ENCODE measurements around the gene CDCP1. TPM values are rescaled to one million over a fixed set of nuclear protein-coding genes. Genes with fewer than 3 reads are reported as not detected.
"Not testable (repeated sequence)": the region's sequence is repeated elsewhere in the genome, so short reads cannot be mapped to it uniquely, and the experiment has no call there.

The CDCP1 gene
- total RNA-seq, 4 donors from 2014 or later = 14.7 to 35.9 (median 24.2) TPM

DNA sequence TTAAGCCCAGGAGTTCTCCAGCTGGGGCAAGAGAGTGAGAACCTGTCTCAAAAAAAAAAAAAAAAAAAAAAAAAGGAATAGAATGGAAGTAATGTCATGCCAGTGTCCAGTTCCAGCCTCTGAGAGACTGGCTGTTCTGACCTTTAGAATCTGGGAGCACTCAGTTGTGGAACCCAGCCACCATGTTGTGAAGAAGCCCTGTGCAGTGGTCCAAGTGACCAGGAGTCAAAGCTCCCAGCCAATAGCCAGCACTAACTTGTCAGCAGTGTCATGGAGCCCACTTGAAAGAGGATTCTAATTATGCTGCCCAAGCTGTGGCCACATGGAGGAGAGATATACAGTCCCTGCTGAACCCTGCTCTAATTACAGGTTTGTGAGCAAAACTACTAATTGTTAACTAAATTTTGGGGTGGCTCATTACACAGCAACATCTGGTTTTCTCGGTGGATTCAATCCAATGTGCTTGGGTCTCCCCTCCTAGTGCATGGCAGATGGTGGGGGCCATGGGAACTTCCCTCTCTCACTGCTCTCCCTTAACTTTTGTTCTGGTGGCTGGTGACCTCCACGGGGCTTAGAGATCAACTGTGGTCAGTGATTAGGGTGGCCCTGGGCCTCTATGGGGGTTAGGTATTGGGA lies 64.6 kb downstream of the CDCP1 start:
- Histone ChIP-seq H3K27me3 (no peaks in the 10 kb centered on the region), H3K4me1 (peaks cover 0 to 7% of the 10 kb centered on the region in 2 donors), H3K4me3 (replicated peaks in 1 of 3) (no peak overlapping the region), H3K9me3 (no peaks in the 10 kb centered on the region), H3K36me3 (peaks cover 4 to 6% of the 10 kb centered on the region in 2 donors), H3K27ac (no peak overlapping the region)
- DNase-seq = no peak
- 93 to 100% methylated on average over 2 of the region's 2 CpGs for WGBS, 2 donors
- intact Hi-C loops (cut with DNase I) = no loop called here
- TF ChIP-seq CTCF (IDR thresholded peaks at IDR 0.05) (no peak), POLR2A (IDR thresholded peaks at IDR 0.05) (no peak)

GRCh38 chr3:45080824-45081223 lies 65.4 kb downstream of the CDCP1 start:
- no peaks in the 10 kb centered on the region for H3K27me3 ChIP-seq
- H3K4me1 ChIP-seq = peaks cover 0 to 7% of the 10 kb centered on the region in 2 donors
- H3K9me3 ChIP-seq = no peaks in the 10 kb centered on the region
- intact Hi-C loops (cut with DNase I) = no loop called here
- no peak for TF ChIP-seq POLR2A (IDR thresholded peaks at IDR 0.05)
- 88 to 89% methylated on average over 1 of the region's 1 CpG for WGBS, 2 donors
- no peak overlapping the region for H3K27ac ChIP-seq
- no peak overlapping the region for H3K4me3 ChIP-seq (replicated peaks in 1 of 3)
- peaks cover 4 to 6% of the 10 kb centered on the region in 2 donors for H3K36me3 ChIP-seq
- DNase-seq = no peak

DNA sequence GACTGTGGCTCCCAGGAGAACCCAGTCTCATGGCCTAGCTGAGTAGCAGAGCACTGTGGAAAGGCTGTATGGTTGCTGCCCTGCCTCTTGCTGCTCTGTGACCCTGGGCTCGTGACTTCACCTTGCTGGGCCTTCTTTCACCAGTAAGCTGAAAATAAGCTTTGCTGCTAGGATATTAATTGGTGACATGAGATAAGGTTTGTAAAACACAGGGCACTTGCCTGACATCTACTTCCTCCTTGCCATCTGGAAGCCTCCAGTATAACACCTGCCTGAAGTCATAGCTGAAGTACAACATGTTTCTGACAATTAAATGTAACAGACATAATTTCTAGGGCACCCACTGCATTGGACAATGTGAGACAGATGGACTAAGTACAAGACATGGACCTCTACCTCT lies 66.5 kb downstream of the CDCP1 start:
- Histone ChIP-seq H3K27ac (no peak overlapping the region), H3K4me3 (replicated peaks in 1 of 3) (no peak overlapping the region), H3K9me3 (no peaks in the 10 kb centered on the region), H3K36me3 (no peaks in the 10 kb centered on the region), H3K4me1 (peaks cover 0 to 2% of the 10 kb centered on the region in 2 donors), H3K27me3 (no peaks in the 10 kb centered on the region)
- TF ChIP-seq POLR2A (IDR thresholded peaks at IDR 0.05) (no peak), CTCF (IDR thresholded peaks at IDR 0.05) (no peak)
- intact Hi-C loops (cut with DNase I) = no loop called here
- WGBS, 2 donors = 58 to 93% methylated on average over 1 of the region's 1 CpG
- DNase-seq = no peak

DNA sequence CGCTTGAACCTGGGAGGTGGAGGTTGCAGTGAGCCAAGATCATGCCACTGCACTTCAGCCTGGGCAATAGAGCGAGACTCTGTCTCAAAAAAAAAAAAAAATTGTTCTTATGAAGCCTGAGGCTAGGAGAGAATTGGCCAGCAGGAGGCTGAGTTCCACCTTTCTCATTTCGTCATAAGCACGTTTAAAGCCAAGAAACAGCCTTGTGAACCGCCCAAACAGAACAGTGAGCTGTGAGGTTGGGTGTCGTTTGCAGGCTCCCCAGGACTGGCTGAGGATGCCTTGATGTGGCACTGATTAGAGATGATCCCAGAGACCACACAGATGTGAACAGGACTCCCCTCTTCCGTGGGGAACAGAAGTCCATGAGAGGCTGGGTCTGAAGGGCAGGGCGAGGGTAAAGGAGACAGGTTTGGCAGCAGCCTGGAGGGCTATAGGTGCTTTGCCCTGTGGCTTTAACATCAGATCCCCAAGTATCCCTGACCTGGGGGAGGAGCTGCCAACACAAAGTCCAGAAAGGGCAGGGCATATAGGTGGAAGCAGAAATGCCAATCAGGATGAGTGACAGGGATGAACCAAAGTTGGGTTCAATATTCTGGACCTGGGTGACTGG lies 67.2 kb downstream of the CDCP1 start:
- TF ChIP-seq CTCF (IDR thresholded peaks at IDR 0.05) (no peak), POLR2A (IDR thresholded peaks at IDR 0.05) (no peak)
- intact Hi-C loops (cut with DNase I) = no loop called here
- H3K9me3 ChIP-seq = no peaks in the 10 kb centered on the region
- H3K27ac ChIP-seq = no peak overlapping the region
- H3K36me3 ChIP-seq = no peaks in the 10 kb centered on the region
- H3K4me1 ChIP-seq = no peaks in the 10 kb centered on the region
- WGBS, 2 donors = 73 to 77% methylated on average over 8 of the region's 8 CpGs
- DNase-seq = no peak
- H3K27me3 ChIP-seq = no peaks in the 10 kb centered on the region
- H3K4me3 ChIP-seq (replicated peaks in 1 of 3) = no peak overlapping the region

- DNase-seq; H3K9me3 ChIP-seq; H3K4me3 ChIP-seq (replicated peaks in 1 of 3); H3K36me3 ChIP-seq; intact Hi-C loops (cut with DNase I); H3K27ac ChIP-seq; H3K4me1 ChIP-seq; H3K27me3 ChIP-seq: not testable (repeated sequence)
- WGBS, 2 donors = 89 to 100% methylated on average over 1 of the region's 1 CpG
Measured at GRCh38 chr3:45078256-45078655, 67.9 kb downstream of the CDCP1 start.

- Histone ChIP-seq H3K4me3 (replicated peaks in 1 of 3) (no peak overlapping the region), H3K27me3 (no peaks in the 10 kb centered on the region), H3K4me1 (no peaks in the 10 kb centered on the region), H3K9me3 (no peaks in the 10 kb centered on the region), H3K27ac (no peak overlapping the region), H3K36me3 (no peaks in the 10 kb centered on the region)
- DNase-seq = no peak
- intact Hi-C loops (cut with DNase I) = no loop called here
- TF ChIP-seq CTCF (IDR thresholded peaks at IDR 0.05) (no peak), POLR2A (IDR thresholded peaks at IDR 0.05) (no peak)
- 84% methylated on average over 11 of the region's 11 CpGs for WGBS, 2 donors
Measured at GRCh38 chr3:45075821-45076625, 70.2 kb downstream of the CDCP1 start.
